ENCODE measurements around the gene RAPGEF4.

- no peak for TF ChIP-seq CTCF (IDR thresholded peaks at IDR 0.05 in 2 of 3, conservative IDR thresholded peaks at IDR 0.05 in 1 of 3; ENCODE audit: borderline replicate concordance in 1 of 3, insufficient read depth in 1 of 3, low read depth in 2 of 3, low read length in 2 of 3)
- TF ChIP-seq MAX (IDR thresholded peaks at IDR 0.05) = no peak
- no peak for TF ChIP-seq RAD21 (IDR thresholded peaks at IDR 0.05; ENCODE audit: low read depth)
- no peak for TF ChIP-seq EZH2 (IDR thresholded peaks at IDR 0.05)
- no peak for TF ChIP-seq ZBTB33 (IDR thresholded peaks at IDR 0.05; ENCODE audit: extremely low read depth, insufficient replicate concordance, low read length)
- no peak for TF ChIP-seq TCF7L2 (IDR thresholded peaks at IDR 0.05; ENCODE audit: borderline replicate concordance, extremely low read depth, insufficient read depth, insufficient read length)
- TF ChIP-seq SP1 (IDR thresholded peaks at IDR 0.05; ENCODE audit: low read depth) = no peak
- TF ChIP-seq ZFX (IDR thresholded peaks at IDR 0.05) = no peak
- no peak for TF ChIP-seq POLR2AphosphoS5 (IDR thresholded peaks at IDR 0.05; ENCODE audit: low read depth, low read length)
- no peak for TF ChIP-seq REST (IDR thresholded peaks at IDR 0.05; ENCODE audit: low read depth)
- TF ChIP-seq CBX3 (IDR thresholded peaks at IDR 0.05; ENCODE audit: low read depth) = no peak
- no peak for TF ChIP-seq SIN3A (IDR thresholded peaks at IDR 0.05; ENCODE audit: low read depth)
Observed at GRCh38 chr2:173053043-173053699, 317.5 kb downstream of the RAPGEF4 start.
